ENCODE data around the gene ADGRF5.

DNA sequence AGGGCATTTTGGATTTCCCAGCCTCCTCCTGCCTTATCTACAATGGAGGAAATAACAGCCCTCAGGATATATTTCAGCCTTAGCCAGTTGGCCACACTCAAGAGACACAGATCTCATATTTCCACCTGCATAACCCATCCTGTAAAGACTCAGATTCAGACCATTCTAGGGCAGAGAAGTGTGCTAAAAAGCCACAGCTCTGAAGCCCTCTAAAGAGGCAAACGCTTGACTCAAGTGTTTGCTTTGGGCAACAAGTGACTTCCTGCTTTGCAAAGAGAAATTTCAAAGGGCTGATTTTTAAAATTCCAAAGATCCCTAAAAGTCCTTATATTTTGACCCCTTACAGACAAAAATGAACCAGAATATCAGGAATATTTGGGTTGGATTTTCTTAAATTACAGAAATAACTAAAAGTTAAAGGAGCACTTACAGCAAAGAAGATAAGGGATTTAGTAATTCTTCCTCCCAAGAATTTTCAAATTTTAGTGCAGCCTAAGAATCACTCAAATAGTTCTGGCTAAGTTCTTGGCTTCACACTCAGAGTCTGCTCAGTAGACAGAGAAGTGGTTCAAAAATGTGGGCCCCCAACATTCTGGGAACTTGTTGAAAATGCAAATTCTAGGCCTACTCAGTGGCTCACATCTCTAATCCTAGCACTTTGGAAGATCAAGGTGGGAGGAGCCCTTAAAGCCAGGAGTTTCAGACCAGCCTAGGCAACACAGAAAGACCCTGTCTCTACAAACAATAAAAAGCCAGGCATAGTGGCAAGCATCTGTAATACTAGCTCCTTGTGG, 18.9 kb upstream of the ADGRF5 start:
- TF ChIP-seq, protein P1, sequence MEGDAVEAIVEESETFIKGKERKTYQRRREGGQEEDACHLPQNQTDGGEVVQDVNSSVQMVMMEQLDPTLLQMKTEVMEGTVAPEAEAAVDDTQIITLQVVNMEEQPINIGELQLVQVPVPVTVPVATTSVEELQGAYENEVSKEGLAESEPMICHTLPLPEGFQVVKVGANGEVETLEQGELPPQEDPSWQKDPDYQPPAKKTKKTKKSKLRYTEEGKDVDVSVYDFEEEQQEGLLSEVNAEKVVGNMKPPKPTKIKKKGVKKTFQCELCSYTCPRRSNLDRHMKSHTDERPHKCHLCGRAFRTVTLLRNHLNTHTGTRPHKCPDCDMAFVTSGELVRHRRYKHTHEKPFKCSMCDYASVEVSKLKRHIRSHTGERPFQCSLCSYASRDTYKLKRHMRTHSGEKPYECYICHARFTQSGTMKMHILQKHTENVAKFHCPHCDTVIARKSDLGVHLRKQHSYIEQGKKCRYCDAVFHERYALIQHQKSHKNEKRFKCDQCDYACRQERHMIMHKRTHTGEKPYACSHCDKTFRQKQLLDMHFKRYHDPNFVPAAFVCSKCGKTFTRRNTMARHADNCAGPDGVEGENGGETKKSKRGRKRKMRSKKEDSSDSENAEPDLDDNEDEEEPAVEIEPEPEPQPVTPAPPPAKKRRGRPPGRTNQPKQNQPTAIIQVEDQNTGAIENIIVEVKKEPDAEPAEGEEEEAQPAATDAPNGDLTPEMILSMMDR (conservative IDR thresholded peaks at IDR 0.05; ENCODE audit: low read length) = no peak
- no peak for TF ChIP-seq EZH2phosphoT487 (IDR thresholded peaks at IDR 0.05; ENCODE audit: borderline replicate concordance)

Measured in Loucy (cell line).